Measurements from ENCODE around the gene CALCB.

CALCB gene

GRCh38 chr11:15074206-15075161, 1.1 kb downstream of the CALCB start:
- peak; percentile 13 for DNase-seq (ENCODE audit: low read depth)

- no peak for DNase-seq (ENCODE audit: low read depth)
Observed at GRCh38 chr11:15075162-15075526, 1.8 kb downstream of the CALCB start.

GRCh38 chr11:15091175-15091574, 17.8 kb downstream of the CALCB start:
- no peak for DNase-seq (ENCODE audit: low read depth)

GRCh38 chr11:15091625-15092024, 18.2 kb downstream of the CALCB start:
- DNase-seq (ENCODE audit: low read depth), result no peak

- no peak for DNase-seq (ENCODE audit: low read depth)
Observed at GRCh38 chr11:15093432-15093831, 20.0 kb downstream of the CALCB start.

GRCh38 chr11:15095736-15096228, 22.4 kb downstream of the CALCB start:
- DNase-seq (ENCODE audit: low read depth), result no peak

GRCh38 chr11:15097411-15097810, 24.0 kb downstream of the CALCB start:
- no peak for DNase-seq (ENCODE audit: low read depth)

GRCh38 chr11:15099267-15099666, 25.9 kb downstream of the CALCB start:
- DNase-seq (ENCODE audit: low read depth), result no peak

- DNase-seq (ENCODE audit: low read depth), result peak; percentile 34
Observed at GRCh38 chr11:15101072-15101709, 27.8 kb downstream of the CALCB start.

GRCh38 chr11:15104166-15104565, 30.8 kb downstream of the CALCB start:
- no peak for DNase-seq (ENCODE audit: low read depth)

GRCh38 chr11:15106201-15106965, 33.0 kb downstream of the CALCB start:
- DNase-seq (ENCODE audit: low read depth), result peak; percentile 59

GRCh38 chr11:15107730-15108515, 34.5 kb downstream of the CALCB start:
- DNase-seq (ENCODE audit: low read depth), result no peak

- no peak for DNase-seq (ENCODE audit: low read depth)
Observed at GRCh38 chr11:15108592-15109130, 35.3 kb downstream of the CALCB start.

GRCh38 chr11:15109602-15110001, 36.2 kb downstream of the CALCB start:
- no peak for DNase-seq (ENCODE audit: low read depth)

GRCh38 chr11:15111215-15111614, 37.8 kb downstream of the CALCB start:
- no peak for DNase-seq (ENCODE audit: low read depth)

GRCh38 chr11:15112131-15112541, 38.7 kb downstream of the CALCB start:
- DNase-seq (ENCODE audit: low read depth), result no peak

GRCh38 chr11:15113381-15113780, 40.0 kb downstream of the CALCB start:
- DNase-seq (ENCODE audit: low read depth), result no peak

GRCh38 chr11:15114501-15115475, 41.4 kb downstream of the CALCB start, which contains the start of gene INSC:
Gene INSC (plus strand): TSS chr11:15114923. CDS start chr11:15149175, 34,252 bp downstream.
- DNase-seq (ENCODE audit: low read depth), result no peak

GRCh38 chr11:15115686-15116085, 42.3 kb downstream of the CALCB start:
- no peak for DNase-seq (ENCODE audit: low read depth)

- DNase-seq (ENCODE audit: low read depth), result no peak
Observed at GRCh38 chr11:15117751-15118150, 44.4 kb downstream of the CALCB start.

All from HS-5 (cell line).